WI38 (cell line): ENCODE data around the gene MEX3B.

Experiments
- H3K4me3 ChIP-seq: 2 replicates; pipeline ENCODE4 v1.5.1; 2011; ENCODE audit warnings: low read depth, mild to moderate bottlenecking, control low read depth, low read length
- CTCF ChIP-seq: IDR thresholded peaks from 2 replicates; pipeline ENCODE4 v1.5.1; 2012; ENCODE audit warnings: low read depth, mild to moderate bottlenecking, control low read depth, low read length

The MEX3B gene

GRCh38 chr15:82060817-82061216 lies 15.0 kb upstream of the MEX3B start:
- no peak for TF ChIP-seq CTCF
- H3K4me3 ChIP-seq = no peak overlapping the region

- H3K4me3 ChIP-seq = no peak overlapping the region
- TF ChIP-seq CTCF = no peak
Observed at GRCh38 chr15:82058517-82059204, 12.8 kb upstream of the MEX3B start.

- TF ChIP-seq CTCF = no peak
- H3K4me3 ChIP-seq = no peak overlapping the region
Observed at GRCh38 chr15:82058026-82058425, 12.2 kb upstream of the MEX3B start.

- TF ChIP-seq CTCF = no peak
- no peak overlapping the region for H3K4me3 ChIP-seq
Observed at GRCh38 chr15:82056958-82057823, 11.4 kb upstream of the MEX3B start.

- no peak for TF ChIP-seq CTCF
- H3K4me3 ChIP-seq = no peak overlapping the region
Observed at GRCh38 chr15:82052751-82053150, 6.9 kb upstream of the MEX3B start.

- no peak for TF ChIP-seq CTCF
- no peak overlapping the region for H3K4me3 ChIP-seq
Observed at GRCh38 chr15:82051664-82052063, 5.8 kb upstream of the MEX3B start.

- no peak for TF ChIP-seq CTCF
- no peak overlapping the region for H3K4me3 ChIP-seq
Observed at GRCh38 chr15:82048811-82049210, 3.0 kb upstream of the MEX3B start.
